GM18909 (cell line): ENCODE data around the gene ART5.

Source experiments
- ATAC-seq: cut with Tn5 transposase; IDR thresholded peaks from one replicate; pipeline ENCODE4 v1.9.1; 2021; ENCODE audit warnings: mild to moderate bottlenecking; ENCODE audit not compliant: unreplicated experiment, poor library complexity

ART5 gene

GRCh38 chr11:3641701-3642070 lies at the start of gene ART5:
ART5 (minus strand) TSS chr11:3641992; CDS start chr11:3641862, 130 bp downstream.
- ATAC-seq: no peak

- no peak for ATAC-seq
These were observed 45.0 kb upstream of the ART5 start for GRCh38 chr11:3686751-3687150.

GRCh38 chr11:3685923-3686322 lies 44.1 kb upstream of the ART5 start:
- ATAC-seq: no peak

GRCh38 chr11:3684819-3685172 lies 43.0 kb upstream of the ART5 start:
- ATAC-seq: no peak

GRCh38 chr11:3684129-3684818 lies 42.5 kb upstream of the ART5 start:
- ATAC-seq: no peak

- ATAC-seq: no peak
These were observed 41.2 kb upstream of the ART5 start for GRCh38 chr11:3683039-3683438.

- ATAC-seq: no peak
These were observed 37.3 kb upstream of the ART5 start for GRCh38 chr11:3679077-3679476.

- no peak for ATAC-seq
These were observed 34.2 kb upstream of the ART5 start for GRCh38 chr11:3675971-3676370.

- no peak for ATAC-seq
These were observed 32.4 kb upstream of the ART5 start for GRCh38 chr11:3674189-3674588.

GRCh38 chr11:3671334-3672254 lies 29.8 kb upstream of the ART5 start, which contains the start of gene CHRNA10:
CHRNA10 (minus strand) TSS chr11:3671384; CDS start chr11:3671312, 72 bp downstream.
- ATAC-seq: no peak

- no peak for ATAC-seq
These were observed 28.0 kb upstream of the ART5 start for GRCh38 chr11:3669742-3670183.

- no peak for ATAC-seq
These were observed 27.3 kb upstream of the ART5 start for GRCh38 chr11:3669128-3669527.

- no peak for ATAC-seq
These were observed 25.6 kb upstream of the ART5 start for GRCh38 chr11:3667149-3668035.

- no peak for ATAC-seq
These were observed 24.3 kb upstream of the ART5 start for GRCh38 chr11:3666023-3666530.

- ATAC-seq: no peak
These were observed 23.7 kb upstream of the ART5 start for GRCh38 chr11:3665336-3666022.

- no peak for ATAC-seq
These were observed 22.3 kb upstream of the ART5 start for GRCh38 chr11:3664032-3664630.

GRCh38 chr11:3662856-3663255 lies 21.1 kb upstream of the ART5 start:
- ATAC-seq: no peak

GRCh38 chr11:3660960-3661359 lies 19.2 kb upstream of the ART5 start:
- ATAC-seq: no peak
